DMS 273 treated with DMSO at 0.1 percent for 48 hours (cell line): ENCODE results near the gene GTF2A1L.
"Not testable (repeated sequence)": the region's sequence is repeated elsewhere in the genome, so short reads cannot be mapped to it uniquely, and the experiment has no call there.

Experiments
- DNase-seq: peaks from one replicate; lab custom pipeline; 2025; lab: John Stamatoyannopoulos, UW

GTF2A1L gene

GRCh38 chr2:48703621-48704020, 86.0 kb downstream of the GTF2A1L start:
- DNase-seq = not testable (repeated sequence)

GRCh38 chr2:48707466-48707865, 89.8 kb downstream of the GTF2A1L start:
- DNase-seq = no peak

GRCh38 chr2:48709096-48710034, 91.7 kb downstream of the GTF2A1L start:
- DNase-seq = no peak

GRCh38 chr2:48711343-48711742, 93.7 kb downstream of the GTF2A1L start:
- no peak for DNase-seq

GRCh38 chr2:48712151-48712550, 94.5 kb downstream of the GTF2A1L start:
- no peak for DNase-seq

- no peak for DNase-seq
Observed at GRCh38 chr2:48713647-48714046, 96.0 kb downstream of the GTF2A1L start.

GRCh38 chr2:48714245-48714644, 96.6 kb downstream of the GTF2A1L start:
- no peak for DNase-seq

GRCh38 chr2:48715042-48715899, 97.6 kb downstream of the GTF2A1L start:
- DNase-seq = no peak

- no peak for DNase-seq
Observed at GRCh38 chr2:48715956-48716355, 98.3 kb downstream of the GTF2A1L start.

- DNase-seq = no peak
Observed at GRCh38 chr2:48717846-48718245, 100.2 kb downstream of the GTF2A1L start.

- no peak for DNase-seq
Observed at GRCh38 chr2:48719480-48720177, 102.0 kb downstream of the GTF2A1L start.

GRCh38 chr2:48721158-48721557, 103.5 kb downstream of the GTF2A1L start:
- no peak for DNase-seq

- DNase-seq = no peak
Observed at GRCh38 chr2:48722391-48722790, 104.7 kb downstream of the GTF2A1L start.

GRCh38 chr2:48723129-48723528, 105.5 kb downstream of the GTF2A1L start:
- no peak for DNase-seq

GRCh38 chr2:48724278-48724677, 106.6 kb downstream of the GTF2A1L start:
- no peak for DNase-seq

- no peak for DNase-seq
Observed at GRCh38 chr2:48725696-48726494, 108.2 kb downstream of the GTF2A1L start.

- DNase-seq = no peak
Observed at GRCh38 chr2:48727560-48727959, 109.9 kb downstream of the GTF2A1L start.

- DNase-seq = no peak
Observed at GRCh38 chr2:48728295-48728694, 110.6 kb downstream of the GTF2A1L start.

GRCh38 chr2:48728840-48729239, 111.2 kb downstream of the GTF2A1L start:
- DNase-seq = no peak
